Measurements from ENCODE around the gene RANBP9.

Gene RANBP9

DNA sequence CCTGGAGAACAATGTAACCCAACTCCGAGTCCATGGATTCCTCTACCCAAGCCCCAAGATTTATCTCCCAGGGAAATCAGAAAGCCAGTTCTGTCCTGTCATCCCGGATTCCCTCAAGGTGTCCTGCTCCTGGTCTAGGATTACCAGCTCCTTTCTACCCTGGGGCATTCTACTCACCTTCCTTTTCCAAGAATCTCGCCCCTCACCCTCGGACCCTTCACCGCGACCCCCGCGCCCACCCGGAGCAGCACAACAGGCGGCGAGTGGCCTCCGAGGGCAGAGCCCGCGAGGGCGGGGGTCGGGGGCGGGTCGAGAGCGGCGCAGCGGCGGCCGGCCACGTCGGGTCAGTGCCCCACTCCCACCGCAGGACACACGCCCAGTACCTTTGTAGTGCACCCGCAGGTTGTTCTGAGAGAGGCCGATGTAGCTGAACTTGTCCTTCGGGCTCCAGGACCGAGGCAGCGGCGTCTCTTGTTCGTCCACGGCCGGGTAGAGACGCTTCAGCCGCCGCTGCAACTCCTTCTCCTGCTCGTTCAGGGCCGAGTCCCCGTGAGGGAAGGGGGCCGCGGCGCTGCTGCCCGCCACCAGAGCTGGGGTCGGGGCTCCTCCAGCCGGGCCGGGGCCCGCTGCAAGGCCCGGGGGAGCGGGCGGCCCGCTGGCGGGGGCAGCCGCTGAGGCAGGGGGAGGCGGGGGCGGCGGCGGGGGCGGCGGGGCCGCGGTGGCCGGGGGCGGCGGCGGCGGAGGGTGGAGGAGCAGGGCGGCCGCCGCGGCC, 897 bp downstream of the RANBP9 start:
- no peak for DNase-seq (ENCODE audit: low spot score)

DNA sequence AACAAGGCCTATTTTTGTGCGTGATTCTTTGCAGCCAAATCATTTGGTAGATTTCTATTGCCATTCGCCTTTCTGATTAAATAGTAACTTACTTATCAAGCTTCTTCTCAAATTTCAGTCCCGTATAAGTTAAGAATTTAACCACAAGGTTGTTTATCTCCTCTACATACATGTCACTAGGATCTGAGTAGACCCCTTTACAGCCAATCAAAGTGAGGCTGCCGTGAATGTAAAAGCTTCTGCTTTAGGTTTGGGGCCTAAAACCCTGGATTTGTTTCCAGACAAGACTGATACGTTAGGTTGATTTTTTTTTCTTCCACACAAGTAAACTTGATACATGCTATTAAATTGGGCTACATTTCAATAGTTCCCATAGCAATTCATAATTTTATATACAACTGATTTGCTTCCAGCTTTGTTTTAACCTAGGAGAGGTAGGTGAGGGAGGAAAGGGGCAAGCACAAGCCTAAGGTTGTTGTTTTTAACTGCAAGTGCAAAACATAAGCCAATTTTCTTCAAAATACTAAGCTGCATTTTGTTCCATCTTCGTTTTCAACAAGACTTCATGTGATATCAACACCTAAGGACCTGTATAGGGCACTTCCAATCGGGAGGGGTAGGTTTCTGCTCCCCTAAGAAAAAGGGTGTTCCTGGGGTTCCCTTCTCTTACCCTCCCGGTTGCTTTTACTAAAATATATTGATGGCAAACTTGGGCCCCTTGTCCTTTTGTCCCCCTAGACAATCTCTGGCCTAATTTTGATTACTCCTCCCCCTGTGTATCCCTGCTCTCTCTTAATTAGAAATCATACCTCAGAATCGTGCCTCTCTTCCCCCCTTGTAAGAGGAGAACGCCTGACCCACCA, 1.7 kb downstream of the RANBP9 start:
- DNase-seq (ENCODE audit: low spot score): peak; percentile 50

- DNase-seq (ENCODE audit: low spot score): no peak
Observed at GRCh38 chr6:13708736-13709135, 2.9 kb downstream of the RANBP9 start.

- DNase-seq (ENCODE audit: low spot score): no peak
Observed at GRCh38 chr6:13703496-13703895, 8.1 kb downstream of the RANBP9 start.

- DNase-seq (ENCODE audit: low spot score): no peak
Observed at GRCh38 chr6:13702809-13703302, 8.8 kb downstream of the RANBP9 start.

DNA sequence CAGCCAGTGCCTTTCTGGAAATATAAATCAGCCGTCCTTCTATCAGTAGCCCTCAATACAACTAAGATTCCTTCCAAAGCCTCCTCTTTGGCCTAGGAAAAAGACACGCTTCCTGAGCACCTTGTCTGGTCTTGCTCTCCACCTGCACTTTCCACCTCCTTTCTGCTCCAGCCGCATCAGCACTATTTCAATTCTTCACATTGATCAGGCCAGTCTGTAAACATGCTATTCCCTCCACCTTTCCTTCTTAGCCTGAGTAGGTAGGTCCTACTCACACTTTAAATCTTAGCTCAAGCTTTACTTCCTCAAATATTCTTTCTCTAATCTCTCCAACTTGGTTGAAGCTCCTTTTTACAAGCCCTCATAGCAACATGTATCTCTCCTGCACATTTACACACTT, 11.4 kb downstream of the RANBP9 start:
- DNase-seq (ENCODE audit: low spot score): no peak

DNA sequence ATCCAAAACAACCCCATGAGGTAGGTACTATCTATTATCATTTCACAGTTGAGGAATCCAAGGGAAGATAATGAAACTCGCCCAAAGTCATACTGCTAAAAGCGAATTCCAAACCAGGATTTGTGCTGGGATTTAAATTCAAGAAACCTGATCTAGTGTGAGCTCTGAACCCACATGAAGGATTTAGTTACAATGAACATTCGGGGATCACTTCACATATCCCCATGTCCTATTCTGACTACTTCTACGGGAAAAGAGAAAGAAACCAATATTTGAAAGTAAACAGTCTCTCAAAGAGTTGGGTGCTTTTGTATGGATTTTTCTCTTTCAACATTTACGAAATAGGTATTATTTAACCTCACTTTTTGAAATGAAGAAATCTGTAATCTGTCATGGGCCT, 12.9 kb downstream of the RANBP9 start:
- no peak for DNase-seq (ENCODE audit: low spot score)

DNA sequence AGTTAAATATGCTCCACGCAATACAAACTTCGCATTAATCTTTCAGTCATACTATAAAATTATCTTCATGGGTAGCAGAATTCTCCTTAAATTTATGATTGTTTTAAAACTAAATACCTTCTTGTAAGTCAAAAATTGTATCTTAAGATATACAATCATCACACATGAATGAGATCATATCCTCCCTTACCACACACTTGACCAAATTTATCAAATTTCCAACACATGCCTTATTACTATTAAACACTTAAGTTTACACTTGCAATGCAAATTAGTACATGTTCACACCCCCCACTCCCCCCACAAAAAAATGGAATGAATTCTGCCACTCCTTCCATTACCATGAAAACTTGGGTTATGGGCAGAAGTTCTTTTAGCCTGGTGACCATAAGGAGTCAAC, 13.8 kb downstream of the RANBP9 start:
- DNase-seq (ENCODE audit: low spot score): no peak

GRCh38 chr6:13696226-13696625, 15.4 kb downstream of the RANBP9 start:
- no peak for DNase-seq (ENCODE audit: low spot score)

DNA sequence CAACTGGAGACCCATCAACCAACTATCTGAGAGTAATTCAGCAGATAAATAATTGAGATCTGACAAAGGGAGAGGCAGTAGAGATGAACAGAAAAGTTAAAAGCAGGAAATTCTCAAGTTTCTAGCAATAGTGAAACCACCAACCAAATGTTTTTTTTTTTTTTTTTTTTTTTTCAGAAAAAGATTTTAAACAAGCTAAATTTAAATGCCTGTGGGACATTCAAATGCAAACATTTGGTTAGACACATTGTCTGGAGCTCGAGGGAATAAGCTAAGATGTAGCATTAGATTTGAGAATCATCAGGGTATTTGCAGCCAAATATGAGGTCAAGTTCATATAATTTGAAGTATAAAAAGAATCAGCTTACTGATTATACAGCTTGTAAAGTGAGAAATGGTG, 16.4 kb downstream of the RANBP9 start:
- no peak for DNase-seq (ENCODE audit: low spot score)

- no peak for DNase-seq (ENCODE audit: low spot score)
Observed at GRCh38 chr6:13694562-13694961, 17.1 kb downstream of the RANBP9 start.

- no peak for DNase-seq (ENCODE audit: low spot score)
Observed at GRCh38 chr6:13689511-13690256, 22.0 kb downstream of the RANBP9 start.

- DNase-seq (ENCODE audit: low spot score): no peak
Observed at GRCh38 chr6:13688692-13689196, 22.9 kb downstream of the RANBP9 start.

DNA sequence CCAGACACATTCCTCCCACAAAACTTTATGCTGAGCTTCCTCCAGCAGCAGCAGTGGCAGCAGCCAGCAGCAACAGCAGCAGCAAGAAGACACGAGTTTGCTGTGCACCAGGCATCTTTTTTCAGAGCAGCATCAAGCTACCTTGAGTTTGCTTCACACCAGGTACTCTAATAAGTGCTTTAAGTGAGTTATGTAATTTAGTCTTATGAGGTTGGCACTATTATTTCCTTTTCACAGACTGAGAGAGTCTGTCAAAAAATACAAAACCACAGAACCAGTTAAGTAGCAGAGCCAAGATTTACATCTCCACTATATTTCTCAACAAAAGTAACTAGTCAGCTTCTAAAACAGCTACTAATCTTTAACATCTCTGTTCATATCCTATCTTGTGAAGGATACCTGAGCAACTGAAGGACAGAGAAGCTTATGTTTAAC, 23.7 kb downstream of the RANBP9 start:
- DNase-seq (ENCODE audit: low spot score): no peak

- no peak for DNase-seq (ENCODE audit: low spot score)
Observed at GRCh38 chr6:13684855-13685254, 26.8 kb downstream of the RANBP9 start.

- no peak for DNase-seq (ENCODE audit: low spot score)
Observed at GRCh38 chr6:13683038-13683437, 28.6 kb downstream of the RANBP9 start.

- no peak for DNase-seq (ENCODE audit: low spot score)
Observed at GRCh38 chr6:13682346-13682745, 29.3 kb downstream of the RANBP9 start.

- no peak for DNase-seq (ENCODE audit: low spot score)
Observed at GRCh38 chr6:13681305-13682061, 30.2 kb downstream of the RANBP9 start.

DNA sequence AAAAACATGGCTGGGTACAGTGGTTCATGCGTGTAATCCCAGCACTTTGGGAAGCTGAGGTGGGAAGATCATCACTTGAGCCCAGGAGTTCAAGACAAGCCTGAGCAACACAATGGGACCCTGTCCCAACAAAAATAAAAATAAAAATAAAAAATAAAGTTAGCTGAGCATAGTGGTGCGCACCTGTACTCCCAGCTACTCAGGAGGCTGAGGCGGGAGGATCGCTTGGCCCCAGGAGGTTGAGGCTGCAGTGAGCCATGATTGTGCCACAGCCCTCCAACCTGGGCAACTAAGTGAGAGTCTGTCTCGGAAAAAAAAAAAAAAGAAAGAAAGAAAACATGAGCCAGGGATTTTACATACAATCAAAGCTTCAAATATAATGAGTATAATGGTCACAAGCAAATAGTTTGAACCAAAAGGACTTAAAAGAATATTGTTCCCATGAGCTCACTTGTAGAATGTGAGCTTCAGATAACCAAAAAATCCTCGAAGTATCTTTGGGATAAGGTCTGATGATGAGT, 31.1 kb downstream of the RANBP9 start:
- DNase-seq (ENCODE audit: low spot score): no peak

DNA sequence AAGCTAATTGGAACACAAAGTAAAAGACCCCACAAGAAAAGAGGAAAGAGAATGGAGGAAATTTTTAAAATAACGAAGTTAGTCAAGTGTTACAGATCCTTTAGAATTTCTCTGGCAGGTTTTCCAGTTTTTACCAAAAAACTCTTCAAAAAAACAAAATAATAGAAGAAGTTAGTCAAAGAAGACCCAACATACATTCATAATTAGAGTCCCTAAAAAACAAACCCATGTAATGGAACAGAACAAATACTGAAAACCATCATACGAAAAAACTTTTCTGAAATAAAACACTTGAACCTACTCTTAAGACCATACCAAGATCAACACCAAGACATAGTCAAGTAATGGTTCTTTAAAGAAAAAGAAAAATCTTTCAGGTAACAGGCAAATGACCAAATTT, 31.6 kb downstream of the RANBP9 start:
- DNase-seq (ENCODE audit: low spot score): no peak

Data from activated CD4-positive, alpha-beta T cell treated with anti-CD3 and anti-CD28 coated beads, Interleukin-2, Interleukin-4, amounts not matched to agents 100 ng/mL and 50 ng/mL, durations not matched to agents 16 hours and 8 hours (primary cell).